ENCODE data around the gene PHKA1.
"Not testable (repeated sequence)": the region's sequence is repeated elsewhere in the genome, so short reads cannot be mapped to it uniquely, and the experiment has no call there.

GRCh38 chrX:72559655-72560054 lies 154.5 kb downstream of the PHKA1 start:
- TF ChIP-seq CTCF (conservative IDR thresholded peaks at IDR 0.05; ENCODE audit: low read depth, low read length); EZH2 (IDR thresholded peaks at IDR 0.05; ENCODE audit: borderline replicate concordance, low read depth, low read length, poor library complexity, severe bottlenecking): not testable (repeated sequence)

Data from A673 (cell line).